K562 (cell line): Measurements from ENCODE around the gene PIK3CG. TPM values are rescaled to one million over a fixed set of nuclear protein-coding genes. Genes with fewer than 3 reads are reported as not detected.

Experiments used
- ATAC-seq: fragments of 200-7000 bp; cut with Tn5 transposase; 3 replicates; pipeline ENCODE4 v1.9.1; 2020; ENCODE audit warnings: moderate library complexity
- BruUV-seq: library from RNA; stranded (reverse); fragments of 400-500 nt; replicated peaks from 2 replicates; lab custom pipeline; 2021; lab: Mats Ljungman, UMichigan
- CTCF ChIA-PET: fragments of 300-600 bp; formaldehyde crosslinking; extraction: SDS; loops from one replicate; lab custom pipeline; 2021; ENCODE audit warnings: low intra/inter-chr PET ratio; lab: Yijun Ruan, JAX
- POLR2A ChIA-PET: fragments of 300-600, 350-650 bp; sonication (Branson Sonifier 250); formaldehyde crosslinking; extraction: SDS; loops from one replicate; lab custom pipeline; 2021; ENCODE audit warnings: antibody characterized with exemption, inconsistent platforms; lab: Yijun Ruan, JAX
- DNase-seq, 4 experiments: peaks; one replicate each; pipeline versions ENCODE4 v3.0.0 to v3.0.0-alpha.2; 2011 to 2018; ENCODE audit warnings: low spot score in 3 of 4, mixed read lengths in 3 of 4; ENCODE audit errors: extremely low read depth in 1 of 4
- FAIRE-seq: peaks from 2 replicates; lab custom pipeline; 2011; peaks lifted over from hg19 to GRCh38; lab: Jason Lieb, UNC
- H2AFZ ChIP-seq: 2 replicates; pipeline ENCODE4 v1.6.0; 2011; ENCODE audit warnings: low read depth, low read length, control low read depth, inconsistent platforms
- H3K27ac ChIP-seq: fragments of 200-600 bp; 3 replicates; pipeline ENCODE4 v1.8.0; 2011; ENCODE audit warnings: low read depth, mild to moderate bottlenecking, control low read depth, inconsistent platforms, low read length, moderate library complexity, mixed read lengths; ENCODE audit errors: extremely low read depth
- H3K27me3 ChIP-seq, 2 experiments: fragments of 300-600 bp in 1 of 2; 2 replicates in 1 of 2; 3 replicates in 1 of 2; pipeline versions ENCODE4 v1.6.0 to v1.8.0; 2011; ENCODE audit warnings: inconsistent platforms in 2 of 2, low read length in 2 of 2, mild to moderate bottlenecking in 1 of 2, mixed read lengths in 1 of 2, moderate library complexity in 1 of 2; ENCODE audit not compliant: control insufficient read depth in 2 of 2, insufficient read depth in 2 of 2
- H3K36me3 ChIP-seq: fragments of 300-600 bp; 3 replicates; pipeline ENCODE4 v1.8.0; 2011; ENCODE audit warnings: mild to moderate bottlenecking, low read length, inconsistent platforms; ENCODE audit not compliant: control insufficient read depth, insufficient read depth
- H3K4me1 ChIP-seq, 2 experiments: fragments of 200-600 bp in 1 of 2; replicated peaks in 1 of 2; 2 replicates in 1 of 2; 3 replicates in 1 of 2; pipeline versions ENCODE4 v1.5.1 to v1.8.0; 2011; ENCODE audit warnings: inconsistent platforms in 2 of 2, low read length in 2 of 2, mild to moderate bottlenecking in 1 of 2, mixed read lengths in 1 of 2, moderate library complexity in 1 of 2; ENCODE audit not compliant: control insufficient read depth in 2 of 2, insufficient read depth in 2 of 2
- H3K4me2 ChIP-seq: 2 replicates; pipeline ENCODE4 v1.6.1; 2011; ENCODE audit warnings: low read length, control low read depth, inconsistent platforms, mixed read lengths; ENCODE audit not compliant: insufficient read depth
- H3K4me3 ChIP-seq: fragments of 200-600 bp; sonication (generic), shearing (Covaris generic); 2 replicates; pipeline ENCODE4 v1.5.1; 2016; ENCODE audit warnings: control low read depth, inconsistent platforms
- H3K79me2 ChIP-seq: fragments of 200-600 bp; 3 replicates; pipeline ENCODE4 v1.8.0; 2011; ENCODE audit warnings: low read length, inconsistent platforms; ENCODE audit not compliant: control insufficient read depth, insufficient read depth
- H3K9ac ChIP-seq, 2 experiments: 2 replicates each; pipeline versions ENCODE4 v1.6.0 to v1.6.1; 2011; ENCODE audit warnings: low read depth in 2 of 2, low read length in 2 of 2, control low read depth in 1 of 2, inconsistent platforms in 1 of 2, mild to moderate bottlenecking in 1 of 2, mixed read lengths in 1 of 2; ENCODE audit not compliant: insufficient read depth in 1 of 2
- H3K9me1 ChIP-seq: one replicate; pipeline ENCODE4 v1.6.0; 2011; ENCODE audit warnings: inconsistent platforms, mild to moderate bottlenecking, low read length, moderate library complexity; ENCODE audit not compliant: control insufficient read depth, insufficient read depth
- H3K9me3 ChIP-seq: replicated peaks from 2 replicates; pipeline ENCODE4 v1.5.1; 2011; ENCODE audit warnings: low read depth, low read length, inconsistent platforms; ENCODE audit not compliant: control insufficient read depth, insufficient read depth
- H4K20me1 ChIP-seq: replicated peaks from 2 replicates; pipeline ENCODE4 v1.6.1; 2011; ENCODE audit warnings: low read length, inconsistent platforms, mixed read lengths; ENCODE audit not compliant: control insufficient read depth, insufficient read depth
- C11orf30 ChIP-seq: fragments of 450-650 bp; IDR thresholded peaks from 2 replicates; pipeline ENCODE4 v1.6.1; 2016; ENCODE audit warnings: low read depth, mild to moderate bottlenecking
- CSDE1 ChIP-seq, 2 experiments: fragments of 450-650 bp; IDR thresholded peaks; 2 replicates each; pipeline ENCODE4 v1.6.1; 2016; ENCODE audit warnings: mild to moderate bottlenecking in 1 of 2
- HNRNPUL1 ChIP-seq: fragments of 200-400 bp; formaldehyde crosslinking; IDR thresholded peaks from 2 replicates; pipeline ENCODE4 v1.6.1; 2017; ENCODE audit warnings: low read length
- ILF3 ChIP-seq: fragments of 450-650 bp; IDR thresholded peaks from 2 replicates; pipeline ENCODE4 v1.6.1; 2018; ENCODE audit warnings: antibody characterized with exemption, mild to moderate bottlenecking, moderate library complexity, borderline replicate concordance
- MAFG ChIP-seq: fragments of 450-650 bp; conservative IDR thresholded peaks from 2 replicates; pipeline ENCODE4 v1.6.1; 2016; ENCODE audit warnings: missing genetic modification characterization, missing compliant biosample characterization
- PHB ChIP-seq: fragments of 250-450 bp; sonication (Bioruptor Pico); IDR thresholded peaks from 2 replicates; pipeline ENCODE4 v1.5.0; 2021
- POLR2A ChIP-seq: fragments of 450-650 bp; conservative IDR thresholded peaks from 2 replicates; pipeline ENCODE4 v1.6.1; 2016
- POLR2AphosphoS2 ChIP-seq: IDR thresholded peaks from 2 replicates; pipeline ENCODE4 v1.6.1; 2012; ENCODE audit warnings: low read length, improper control_type of control experiment
- ZNF197 ChIP-seq: fragments of 200-800 bp; sonication (Bioruptor generic); IDR thresholded peaks from 2 replicates; pipeline ENCODE4 v1.6.1; 2016; ENCODE audit warnings: low read depth, missing genetic modification characterization, missing compliant biosample characterization
- ZNF316 ChIP-seq: fragments of 450-650 bp; IDR thresholded peaks from 2 replicates; pipeline ENCODE4 v1.6.1; 2016
- ZSCAN29 ChIP-seq: fragments of 450-650 bp; IDR thresholded peaks from 2 replicates; pipeline ENCODE4 v1.6.1; 2017
- WGBS: fragments of 100-300 bp; shearing (Covaris generic); methylation state at CpG from one replicate; pipeline ENCODE4 v1.1.6; 2016; ENCODE audit warnings: low coverage, mixed read lengths; ENCODE audit not compliant: insufficient coverage; ENCODE audit errors: missing lambda C conversion rate; 5-methylcytosine and 5-hydroxymethylcytosine counted together
- in situ Hi-C: fragments of 300-500 bp; cut with MboI; formaldehyde crosslinking; loops from 4 replicates; pipeline ENCODE4 v1.15.0; 2018; ENCODE audit warnings: inconsistent platforms, mixed read lengths
- intact Hi-C: fragments of 100-400 bp; cut with micrococcal nuclease; formaldehyde crosslinking; loops from 2 replicates; pipeline ENCODE4 v1.14.2; 2022
- polyA plus RNA-seq, 8 experiments: library from polyadenylated mRNA; depleted of rRNA in 4 of 8; stranded (reverse) in 5 of 8; unstranded in 3 of 8; fragments of >200 nt; fragmentation: Nextera tagmentation in 2 of 8; fragmentation: Illumina TruSeq in 1 of 8; extraction: Ambion mirVana in 2 of 8; extraction: Trizol in 1 of 8; gene quantifications; 2 replicates each; pipeline versions ENCODE4 v1.2.1 to v1.2.3, GENCODE V29; 2011 to 2014; ENCODE audit warnings: inconsistent platforms in 1 of 8, missing spikeins in 1 of 8
- total RNA-seq, 7 experiments: library from RNA; depleted of rRNA in 6 of 7; stranded (reverse); fragments of >200 nt in 6 of 7; fragmentation: Illumina TruSeq in 2 of 7; extraction: Trizol in 2 of 7; gene quantifications; 2 replicates each; pipeline versions ENCODE4 v1.2.1 to v1.2.3, GENCODE V29; 2011 to 2021; ENCODE audit warnings: low replicate concordance in 1 of 7
- TF ChIP-seq, protein P1 (sequence below), 2 experiments: IDR thresholded peaks; 2 replicates each; pipeline ENCODE4 v1.6.1; 2012; ENCODE audit warnings: improper control_type of control experiment in 2 of 2, low read depth in 2 of 2, low read length in 2 of 2, borderline replicate concordance in 1 of 2

PIK3CG gene
- total and polyA plus RNA-seq, 9 of the 15 experiments (the other 6 are each of a cell fraction or from before 2014, with no cell fraction given), result 5.3 to 42.5 (median 29.0) TPM

- Histone ChIP-seq H3K4me1 (no peaks in the 10 kb centered on the region), H3K27me3 (no peaks in the 10 kb centered on the region), H3K4me2 (no peak overlapping the region), H3K79me2 (no peaks in the 10 kb centered on the region), H3K9ac (0 out of 4 replicates have a peak overlapping the region, but pooled peaks of 1 of the 2 experiments have one; percentile 30), H3K27ac (no peak overlapping the region), H3K4me3 (no peak overlapping the region), H2AFZ (no peak overlapping the region), H3K36me3 (peaks cover 6% of the 10 kb centered on the region; the same call in 1 of the 3 replicates), H3K9me3 (no peaks in the 10 kb centered on the region), H3K9me1 (no peaks in the 10 kb centered on the region), H4K20me1 (no peaks in the 10 kb centered on the region)
- BruUV-seq, result no TSS peak
- CTCF ChIA-PET, result no interaction called here
- ATAC-seq (no peak; the same call in 1 of the 3 replicates), FAIRE-seq (no peak), DNase-seq (no peak)
- WGBS, result 62% methylated on average over 4 of the region's 4 CpGs
- intact Hi-C loops, result no loop called here
- in situ Hi-C loops, result no loop called here
- TF ChIP-seq ZNF197 (CRISPR knock-in tag) (no peak), POLR2AphosphoS2 (0 out of 2 replicates have a peak, but pooled peaks have one; percentile 50)
- TF ChIP-seq, all 486 proteins: peak for 1
- POLR2A ChIA-PET, result interaction anchor here (0.6 to 1.2 kb wide), 2 partner anchors 8 to 14 kb away, joined by 3 read pairs; no protein-coding TSS in a partner anchor
These were observed 30.3 kb downstream of the PIK3CG start for GRCh38 chr7:106895246-106895864.

GRCh38 chr7:106896231-106896630, 31.1 kb downstream of the PIK3CG start:
- Histone ChIP-seq H3K9me1 (no peaks in the 10 kb centered on the region), H3K79me2 (no peaks in the 10 kb centered on the region), H3K4me2 (no peak overlapping the region), H3K9me3 (no peaks in the 10 kb centered on the region), H3K4me1 (no peaks in the 10 kb centered on the region), H3K27ac (no peak overlapping the region), H3K36me3 (no peaks in the 10 kb centered on the region; the same call in 2 of the 3 replicates), H3K27me3 (no peaks in the 10 kb centered on the region)
- DNase-seq, result no peak
- ChIA-PET POLR2A (interaction anchor here (1.2 kb wide), 1 partner anchor 15 kb away, joined by 3 read pairs; no protein-coding TSS in a partner anchor), CTCF (no interaction called here)
- no peak for ATAC-seq
- 54% methylated on average over 3 of the region's 3 CpGs for WGBS
- no TSS peak for BruUV-seq
- no peak for FAIRE-seq
- intact Hi-C loops, result no loop called here
- TF ChIP-seq CSDE1 (IDR thresholded peaks at IDR 0.05), result no peak
- TF ChIP-seq PHB, result no peak
- no peak for TF ChIP-seq ILF3
- TF ChIP-seq MAFG (tag), result peak; percentile 49
- TF ChIP-seq C11orf30, result peak; percentile 58
- TF ChIP-seq HNRNPUL1, result no peak
- TF ChIP-seq POLR2A, result no peak
- peak; percentile 48; the same call in 1 of the 2 replicates for TF ChIP-seq ZNF316
- no peak for TF ChIP-seq ZSCAN29
- TF ChIP-seq, protein P1, sequence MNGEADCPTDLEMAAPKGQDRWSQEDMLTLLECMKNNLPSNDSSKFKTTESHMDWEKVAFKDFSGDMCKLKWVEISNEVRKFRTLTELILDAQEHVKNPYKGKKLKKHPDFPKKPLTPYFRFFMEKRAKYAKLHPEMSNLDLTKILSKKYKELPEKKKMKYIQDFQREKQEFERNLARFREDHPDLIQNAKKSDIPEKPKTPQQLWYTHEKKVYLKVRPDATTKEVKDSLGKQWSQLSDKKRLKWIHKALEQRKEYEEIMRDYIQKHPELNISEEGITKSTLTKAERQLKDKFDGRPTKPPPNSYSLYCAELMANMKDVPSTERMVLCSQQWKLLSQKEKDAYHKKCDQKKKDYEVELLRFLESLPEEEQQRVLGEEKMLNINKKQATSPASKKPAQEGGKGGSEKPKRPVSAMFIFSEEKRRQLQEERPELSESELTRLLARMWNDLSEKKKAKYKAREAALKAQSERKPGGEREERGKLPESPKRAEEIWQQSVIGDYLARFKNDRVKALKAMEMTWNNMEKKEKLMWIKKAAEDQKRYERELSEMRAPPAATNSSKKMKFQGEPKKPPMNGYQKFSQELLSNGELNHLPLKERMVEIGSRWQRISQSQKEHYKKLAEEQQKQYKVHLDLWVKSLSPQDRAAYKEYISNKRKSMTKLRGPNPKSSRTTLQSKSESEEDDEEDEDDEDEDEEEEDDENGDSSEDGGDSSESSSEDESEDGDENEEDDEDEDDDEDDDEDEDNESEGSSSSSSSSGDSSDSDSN (IDR thresholded peaks at IDR 0.05; ENCODE audit: borderline replicate concordance in 1 of 2, low read depth in 2 of 2, low read length in 2 of 2), result 0 out of 4 replicates have a peak, but pooled peaks of 1 of the 2 experiments have one; percentile 40
- TF ChIP-seq, all 486 proteins: peak for 4
- Histone ChIP-seq H4K20me1 (no peaks in the 10 kb centered on the region), H3K4me3 (no peak overlapping the region), H2AFZ (no peak overlapping the region), H3K9ac (no peak overlapping the region)
- in situ Hi-C loops, result no loop called here
